Urinary bladder (tissue), 2 donors: Measurements from ENCODE around the gene FAM163B. TPM values are rescaled to one million over a fixed set of nuclear protein-coding genes. Genes with fewer than 3 reads are reported as not detected.

ENCODE experiments used
- polyA plus RNA-seq: library from polyadenylated mRNA; stranded (reverse); fragments of 200-250 nt; gene quantifications from one replicate; pipeline ENCODE4 v1.2.3, GENCODE V29; 2013
- total RNA-seq: library from RNA; depleted of rRNA; stranded (reverse); fragments of >200 nt; gene quantifications from one replicate; pipeline ENCODE4 v1.2.3, GENCODE V29; 2014
- donor health status: healthy.

The FAM163B gene
- total and polyA plus RNA-seq, 2 donors = 0.26 to 0.86 TPM

Other genes with a start within 250 kb of the FAM163B start
- 152 TPM for gene SURF4, start 233.3 kb downstream of the FAM163B start, total RNA-seq
- gene SURF4, start 233.3 kb downstream of the FAM163B start, polyA plus RNA-seq = 109 TPM
- 0.32 TPM for gene STKLD1, start 233.0 kb downstream of the FAM163B start, total RNA-seq
- 1.1 TPM for gene STKLD1, start 233.0 kb downstream of the FAM163B start, polyA plus RNA-seq
- 8.5 TPM for gene REXO4, start 191.4 kb downstream of the FAM163B start, total RNA-seq
- 21.5 TPM for gene REXO4, start 191.4 kb downstream of the FAM163B start, polyA plus RNA-seq
- gene ADAMTS13, start 187.0 kb downstream of the FAM163B start, total RNA-seq = 1.8 TPM
- gene ADAMTS13, start 187.0 kb downstream of the FAM163B start, polyA plus RNA-seq = 3.7 TPM
- 5.9 TPM for gene CACFD1, start 149.4 kb downstream of the FAM163B start, total RNA-seq
- 19.5 TPM for gene CACFD1, start 149.4 kb downstream of the FAM163B start, polyA plus RNA-seq
- gene SLC2A6, start 130.3 kb downstream of the FAM163B start, total RNA-seq = 3.4 TPM
- gene SLC2A6, start 130.3 kb downstream of the FAM163B start, polyA plus RNA-seq = 4.1 TPM
- 1.2 TPM for gene MYMK, start 84.4 kb downstream of the FAM163B start, total RNA-seq
- not detected for gene MYMK, start 84.4 kb downstream of the FAM163B start, polyA plus RNA-seq
- gene ADAMTSL2, start 74.7 kb downstream of the FAM163B start, total RNA-seq = 2.2 TPM
- gene ADAMTSL2, start 74.7 kb downstream of the FAM163B start, polyA plus RNA-seq = 8.9 TPM
- 0.79 TPM for gene DBH, start 27.0 kb upstream of the FAM163B start, total RNA-seq
- 0.98 TPM for gene DBH, start 27.0 kb upstream of the FAM163B start, polyA plus RNA-seq
- 4.9 TPM for gene SARDH, start 129.0 kb upstream of the FAM163B start, total RNA-seq
- gene SARDH, start 129.0 kb upstream of the FAM163B start, polyA plus RNA-seq = 1.5 TPM